ENCODE results near the gene IL2RA. TPM values are rescaled to one million over a fixed set of nuclear protein-coding genes. Genes with fewer than 3 reads are reported as not detected.

The IL2RA gene
- total and polyA plus RNA-seq, 9 of the 15 experiments (the other 6 are each of a cell fraction or from before 2014, with no cell fraction given), result 0.95 TPM; not detected in 8

- TF ChIP-seq ERF (CRISPR knock-in tag; IDR thresholded peaks at IDR 0.05), result no peak
- TF ChIP-seq GATAD2B (IDR thresholded peaks at IDR 0.05; ENCODE audit: borderline replicate concordance), result peak; percentile 84
- peak; percentile 21; the same call in 1 of the 2 replicates for TF ChIP-seq USF1 (CRISPR knock-in tag; IDR thresholded peaks at IDR 0.05)
- TF ChIP-seq DIDO1 (tag; IDR thresholded peaks at IDR 0.05; ENCODE audit: low read depth), result no peak
- TF ChIP-seq ZNF766 (CRISPR knock-in tag; conservative IDR thresholded peaks at IDR 0.05), result no peak
- TF ChIP-seq ARID4B (CRISPR knock-in tag; IDR thresholded peaks at IDR 0.05), result no peak
- TF ChIP-seq HDAC2 (IDR thresholded peaks at IDR 0.05), result 0 out of 2 replicates have a peak, but pooled peaks have one; percentile 32
- peak; percentile 70; the same call in 1 of the 2 replicates for TF ChIP-seq ZNF263 (CRISPR knock-in tag; IDR thresholded peaks at IDR 0.05; ENCODE audit: borderline replicate concordance)
- no peak for TF ChIP-seq POLR3G (IDR thresholded peaks at IDR 0.05; ENCODE audit: extremely low read depth, insufficient read length, insufficient replicate concordance)
- no peak for TF ChIP-seq ZNF217 (CRISPR knock-in tag; IDR thresholded peaks at IDR 0.05)
- TF ChIP-seq ZBTB7A (IDR thresholded peaks at IDR 0.05; ENCODE audit: borderline replicate concordance, control insufficient read depth, low read depth, low read length), result peak; percentile 8; the same call in 1 of the 2 replicates
- TF ChIP-seq RB1 (IDR thresholded peaks at IDR 0.05; ENCODE audit: low read depth), result peak; percentile 33
- peak; percentile 75; the same call in 1 of the 2 replicates for TF ChIP-seq MYC (IDR thresholded peaks at IDR 0.05; ENCODE audit: low read depth, low read length)
- TF ChIP-seq MYC (CRISPR knock-in tag; IDR thresholded peaks at IDR 0.05; ENCODE audit: borderline replicate concordance, low read depth), result no peak
- TF ChIP-seq PHTF2 (CRISPR knock-in tag; IDR thresholded peaks at IDR 0.05), result no peak
- no peak for TF ChIP-seq RBM22 (IDR thresholded peaks at IDR 0.05; ENCODE audit: low read depth, low read length, poor library complexity, severe bottlenecking)
- no peak for TF ChIP-seq EP300 (IDR thresholded peaks at IDR 0.05; ENCODE audit: low read length)
- TF ChIP-seq HDAC8 (tag; IDR thresholded peaks at IDR 0.05), result peak; percentile 36; the same call in 1 of the 2 replicates
- peak; percentile 21; the same call in 1 of the 2 replicates for TF ChIP-seq TOE1 (IDR thresholded peaks at IDR 0.05; ENCODE audit: borderline replicate concordance)
- no peak for TF ChIP-seq TOE1 (CRISPR knock-in tag; IDR thresholded peaks at IDR 0.05; ENCODE audit: borderline replicate concordance, low read depth)
- TF ChIP-seq ZNF23 (CRISPR knock-in tag; IDR thresholded peaks at IDR 0.05), result no peak
- no peak for TF ChIP-seq TARDBP (IDR thresholded peaks at IDR 0.05)
- peak; percentile 64; the same call in 1 of the 2 replicates for TF ChIP-seq PHF8 (IDR thresholded peaks at IDR 0.05; ENCODE audit: borderline replicate concordance, low read length)
- TF ChIP-seq ZZZ3 (IDR thresholded peaks at IDR 0.05), result no peak
Measured at GRCh38 chr10:5976512-5977470, 85.4 kb downstream of the IL2RA start (continued).
